H9 (cell line): ENCODE results near the gene CDC37L1. TPM values are rescaled to one million over a fixed set of nuclear protein-coding genes. Genes with fewer than 3 reads are reported as not detected.

Experiments
- DNase-seq: peaks from one replicate; pipeline ENCODE4 v3.0.0-alpha.2; 2017
- H2AFZ ChIP-seq: one replicate; pipeline ENCODE4 v1.6.1; 2013; ENCODE audit warnings: mild to moderate bottlenecking, low read length, control low read depth, moderate library complexity
- H2AK5ac ChIP-seq: 2 replicates; pipeline ENCODE4 v1.6.1; 2013; ENCODE audit warnings: low read length, control low read depth, mixed read lengths; ENCODE audit not compliant: insufficient read length
- H2BK120ac ChIP-seq: one replicate; pipeline ENCODE4 v1.6.1; 2013; ENCODE audit warnings: low read depth, mild to moderate bottlenecking, low read length, control low read depth, inconsistent platforms; ENCODE audit not compliant: poor library complexity, severe bottlenecking
- H2BK12ac ChIP-seq: 2 replicates; pipeline ENCODE4 v1.6.1; 2013; ENCODE audit warnings: low read length, control low read depth, mixed read lengths, low read depth; ENCODE audit not compliant: insufficient read length
- H2BK15ac ChIP-seq: 2 replicates; pipeline ENCODE4 v1.6.1; 2013; ENCODE audit warnings: low read depth, low read length, control low read depth
- H2BK20ac ChIP-seq: one replicate; pipeline ENCODE4 v1.6.1; 2013; ENCODE audit warnings: low read depth, mild to moderate bottlenecking, low read length, control low read depth, inconsistent platforms; ENCODE audit not compliant: poor library complexity, severe bottlenecking
- H2BK5ac ChIP-seq: 2 replicates; pipeline ENCODE4 v1.6.1; 2013; ENCODE audit warnings: low read length, control low read depth, mixed read lengths; ENCODE audit not compliant: insufficient read length
- H3K14ac ChIP-seq: 2 replicates; pipeline ENCODE4 v1.6.1; 2013; ENCODE audit warnings: low read length, control low read depth; ENCODE audit not compliant: insufficient read depth
- H3K18ac ChIP-seq: 2 replicates; pipeline ENCODE4 v1.6.1; 2013; ENCODE audit warnings: low read depth, mild to moderate bottlenecking, mixed read lengths, low read length, control low read depth; ENCODE audit not compliant: insufficient read length
- H3K23ac ChIP-seq: 2 replicates; pipeline ENCODE4 v1.6.1; 2013; ENCODE audit warnings: low read length, control low read depth, mixed read lengths, low read depth; ENCODE audit not compliant: insufficient read length
- H3K23me2 ChIP-seq: 2 replicates; pipeline ENCODE4 v1.6.1; 2013; ENCODE audit warnings: low read depth, mild to moderate bottlenecking, mixed read lengths, low read length, control low read depth; ENCODE audit not compliant: insufficient read length, poor library complexity, severe bottlenecking
- H3K27ac ChIP-seq: 2 replicates; pipeline ENCODE4 v1.5.1; 2013; ENCODE audit warnings: low read length, control low read depth, mixed read lengths, low read depth; ENCODE audit not compliant: insufficient read length
- H3K27me3 ChIP-seq: 2 replicates; pipeline ENCODE4 v1.6.1; 2013; ENCODE audit warnings: low read length, control low read depth, inconsistent platforms; ENCODE audit not compliant: insufficient read depth
- H3K4ac ChIP-seq: 2 replicates; pipeline ENCODE4 v1.6.1; 2013; ENCODE audit warnings: low read depth, mild to moderate bottlenecking, control low read depth, inconsistent platforms, low read length, moderate library complexity
- H3K4me1 ChIP-seq: 2 replicates; pipeline ENCODE4 v1.6.1; 2013; ENCODE audit warnings: low read length, control low read depth, inconsistent platforms; ENCODE audit not compliant: insufficient read depth
- H3K4me2 ChIP-seq: 2 replicates; pipeline ENCODE4 v1.6.1; 2013; ENCODE audit warnings: low read length, control low read depth, mixed read lengths; ENCODE audit not compliant: insufficient read length, insufficient read depth
- H3K56ac ChIP-seq: 2 replicates; pipeline ENCODE4 v1.6.1; 2013; ENCODE audit warnings: low read depth, mild to moderate bottlenecking, mixed read lengths, low read length, control low read depth; ENCODE audit not compliant: insufficient read length
- H3K79me1 ChIP-seq: 2 replicates; pipeline ENCODE4 v1.6.1; 2013; ENCODE audit warnings: low read depth, mild to moderate bottlenecking, moderate library complexity, low read length, control low read depth, inconsistent platforms; ENCODE audit not compliant: insufficient read depth, poor library complexity, severe bottlenecking
- H3K79me2 ChIP-seq: 2 replicates; pipeline ENCODE4 v1.6.1; 2013; ENCODE audit warnings: low read length, control low read depth, inconsistent platforms; ENCODE audit not compliant: insufficient read depth
- H3K9ac ChIP-seq: 2 replicates; pipeline ENCODE4 v1.6.1; 2013; ENCODE audit warnings: low read length, control low read depth, mixed read lengths; ENCODE audit not compliant: insufficient read length; ENCODE audit errors: extremely low read depth
- H3K9me3 ChIP-seq: one replicate; pipeline ENCODE4 v1.6.1; 2013; ENCODE audit warnings: low read depth, low read length, inconsistent platforms; ENCODE audit not compliant: control insufficient read depth
- H3T11ph ChIP-seq: one replicate; pipeline ENCODE4 v1.6.1; 2013; ENCODE audit warnings: mild to moderate bottlenecking, low read length, control low read depth, inconsistent platforms
- H4K20me1 ChIP-seq: one replicate; pipeline ENCODE4 v1.6.1; 2013; ENCODE audit not compliant: control insufficient read depth, insufficient read length, insufficient read depth
- H4K5ac ChIP-seq: 2 replicates; pipeline ENCODE4 v1.6.1; 2013; ENCODE audit warnings: low read depth, mild to moderate bottlenecking, mixed read lengths, low read length, control low read depth; ENCODE audit not compliant: insufficient read length
- H4K8ac ChIP-seq: replicated peaks from 2 replicates; pipeline ENCODE4 v1.6.1; 2013; ENCODE audit warnings: low read length, control low read depth, mixed read lengths, low read depth; ENCODE audit not compliant: insufficient read length
- H4K91ac ChIP-seq: 2 replicates; pipeline ENCODE4 v1.6.1; 2013; ENCODE audit warnings: low read depth, mild to moderate bottlenecking, moderate library complexity, mixed read lengths, low read length, control low read depth; ENCODE audit not compliant: insufficient read length
- H3K27ac Mint-ChIP-seq, 3 experiments: 2 replicates in 2 of 3; 3 replicates in 1 of 3; pipeline ENCODE4 v1.8.0; 2020 to 2021; ENCODE audit warnings: mixed read lengths in 3 of 3, mild to moderate bottlenecking in 1 of 3, moderate library complexity in 1 of 3
- H3K27me3 Mint-ChIP-seq: 2 replicates; pipeline ENCODE4 v1.8.0; 2021; ENCODE audit warnings: low read depth, mild to moderate bottlenecking, moderate library complexity, mixed read lengths
- H3K36me3 Mint-ChIP-seq, 3 experiments: 2 replicates in 2 of 3; 3 replicates in 1 of 3; pipeline ENCODE4 v1.8.0; 2020 to 2021; ENCODE audit warnings: low read depth in 3 of 3, mixed read lengths in 3 of 3; ENCODE audit not compliant: insufficient read depth in 1 of 3
- H3K4me1 Mint-ChIP-seq, 2 experiments: 2 replicates each; pipeline ENCODE4 v1.8.0; 2020; ENCODE audit warnings: mixed read lengths in 2 of 2
- H3K4me3 Mint-ChIP-seq, 2 experiments: 2 replicates in 1 of 2; 3 replicates in 1 of 2; pipeline ENCODE4 v1.8.0; 2020 to 2021; ENCODE audit warnings: mild to moderate bottlenecking in 2 of 2, mixed read lengths in 2 of 2, moderate library complexity in 1 of 2
- H3K9me3 Mint-ChIP-seq, 2 experiments: 2 replicates in 1 of 2; 3 replicates in 1 of 2; pipeline ENCODE4 v1.8.0; 2020; ENCODE audit warnings: mild to moderate bottlenecking in 2 of 2, mixed read lengths in 2 of 2, moderate library complexity in 1 of 2
- WGBS: extraction: QIAGEN DNeasy Blood & Tissue Kit; methylation state at CpG from one replicate; pipeline ENCODE4 v1.1.7; 2013; ENCODE audit warnings: missing lambda C conversion rate, low lambda C conversion rate, mixed read lengths; ENCODE audit not compliant: insufficient read length; ENCODE audit errors: extremely low coverage; 5-methylcytosine and 5-hydroxymethylcytosine counted together
- total RNA-seq: library from RNA; stranded (reverse); gene quantifications from 2 replicates; pipeline ENCODE4 v1.2.1, GENCODE V29; 2021
- TF ChIP-seq, protein P1 (sequence below): fragments of 200-600 bp; sonication (generic); conservative IDR thresholded peaks from 3 replicates; pipeline ENCODE4 v1.8.0; 2021; ENCODE audit warnings: antibody characterized with exemption, mild to moderate bottlenecking

Gene CDC37L1
- total RNA-seq, 1 experiment from 2014 or later = 17.6 TPM

DNA sequence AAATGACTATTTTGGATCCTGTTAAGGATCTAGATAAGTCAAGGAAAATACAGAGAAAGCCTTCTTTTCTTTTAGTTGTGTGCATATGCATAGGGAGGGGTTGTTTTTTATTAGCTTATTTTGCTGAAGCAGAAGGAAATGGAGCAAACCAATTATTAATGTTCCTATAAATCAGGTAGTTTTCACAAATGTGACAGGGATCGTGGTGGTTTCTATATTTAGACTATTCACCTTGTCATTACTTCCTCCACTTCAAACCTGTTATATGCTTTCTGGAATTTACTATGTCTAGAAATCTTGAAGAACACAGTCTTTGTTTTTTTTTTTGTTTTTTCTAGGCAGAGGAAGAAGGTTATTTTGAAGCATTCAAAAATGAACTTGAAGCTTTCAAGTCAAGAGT, 22.2 kb downstream of the CDC37L1 start:
- Histone ChIP-seq H2AK5ac (no peak overlapping the region), H4K20me1 (no peaks in the 10 kb centered on the region), H3K9me3 (no peaks in the 10 kb centered on the region), H2AFZ (no peak overlapping the region), H3K56ac (no peak overlapping the region), H2BK15ac (no peak overlapping the region), H3K4ac (no peak overlapping the region), H3K27me3 (no peaks in the 10 kb centered on the region), H3K4me1 (no peaks in the 10 kb centered on the region), H4K8ac (no peak overlapping the region), H3K27ac (no peak overlapping the region), H2BK12ac (no peak overlapping the region), H2BK20ac (no peak overlapping the region), H2BK5ac (no peak overlapping the region), H4K5ac (no peak overlapping the region), H3K4me2 (no peak overlapping the region), H3K23ac (no peak overlapping the region), H2BK120ac (no peak overlapping the region), H3K79me1 (no peaks in the 10 kb centered on the region), H3K9ac (no peak overlapping the region), H3K18ac (no peak overlapping the region), H3T11ph (no peak overlapping the region), H3K14ac (no peak overlapping the region), H3K79me2 (no peaks in the 10 kb centered on the region), H3K23me2 (no peaks in the 10 kb centered on the region), H4K91ac (no peak overlapping the region)
- H3K4me3 Mint-ChIP-seq = no peak overlapping the region
- no peak for DNase-seq
- H3K9me3 Mint-ChIP-seq = no peaks in the 10 kb centered on the region
- no CpG with 5 or more reads among the region's 1 CpG for WGBS
- H3K27ac Mint-ChIP-seq = no peak overlapping the region
- peaks cover 5 to 37% (median 36%) of the 10 kb centered on the region in 3 experiments; a peak in 6 of 7 replicates for H3K36me3 Mint-ChIP-seq
- H3K27me3 Mint-ChIP-seq = no peaks in the 10 kb centered on the region
- H3K4me1 Mint-ChIP-seq = no peaks in the 10 kb centered on the region
- TF ChIP-seq, protein P1, sequence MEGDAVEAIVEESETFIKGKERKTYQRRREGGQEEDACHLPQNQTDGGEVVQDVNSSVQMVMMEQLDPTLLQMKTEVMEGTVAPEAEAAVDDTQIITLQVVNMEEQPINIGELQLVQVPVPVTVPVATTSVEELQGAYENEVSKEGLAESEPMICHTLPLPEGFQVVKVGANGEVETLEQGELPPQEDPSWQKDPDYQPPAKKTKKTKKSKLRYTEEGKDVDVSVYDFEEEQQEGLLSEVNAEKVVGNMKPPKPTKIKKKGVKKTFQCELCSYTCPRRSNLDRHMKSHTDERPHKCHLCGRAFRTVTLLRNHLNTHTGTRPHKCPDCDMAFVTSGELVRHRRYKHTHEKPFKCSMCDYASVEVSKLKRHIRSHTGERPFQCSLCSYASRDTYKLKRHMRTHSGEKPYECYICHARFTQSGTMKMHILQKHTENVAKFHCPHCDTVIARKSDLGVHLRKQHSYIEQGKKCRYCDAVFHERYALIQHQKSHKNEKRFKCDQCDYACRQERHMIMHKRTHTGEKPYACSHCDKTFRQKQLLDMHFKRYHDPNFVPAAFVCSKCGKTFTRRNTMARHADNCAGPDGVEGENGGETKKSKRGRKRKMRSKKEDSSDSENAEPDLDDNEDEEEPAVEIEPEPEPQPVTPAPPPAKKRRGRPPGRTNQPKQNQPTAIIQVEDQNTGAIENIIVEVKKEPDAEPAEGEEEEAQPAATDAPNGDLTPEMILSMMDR = no peak
